ENCODE data around the gene HES1.

GRCh38 chr3:194103505-194103904, 32.4 kb upstream of the HES1 start:
- TF ChIP-seq CTCF (IDR thresholded peaks at IDR 0.05) (no peak), POLR2A (IDR thresholded peaks at IDR 0.05) (no peak)

Measured in adrenal gland (tissue), 5 donors.